HEK293 (cell line): ENCODE results near the gene TEKTIP1.

Experiments used
- CTCF ChIA-PET: fragments of 350-600 bp; formaldehyde crosslinking; extraction: SDS; loops from one replicate; lab custom pipeline; 2021; ENCODE audit warnings: antibody characterized with exemption; lab: Yijun Ruan, JAX
- POLR2A ChIA-PET: fragments of 300-600 bp; formaldehyde crosslinking; extraction: SDS; loops from one replicate; lab custom pipeline; 2020; ENCODE audit warnings: antibody characterized with exemption, inconsistent platforms; lab: Yijun Ruan, JAX
- H3K27ac ChIP-seq: fragments of 200-500 bp; sonication (Bioruptor generic); 2 replicates; pipeline ENCODE4 v1.5.1; 2014; ENCODE audit warnings: low read depth, low read length, control low read depth, inconsistent platforms; ENCODE audit errors: extremely low read depth
- H3K36me3 ChIP-seq, 2 experiments: fragments of 200-500 bp in 1 of 2; sonication (Bioruptor generic) in 1 of 2; 1 replicate in 1 of 2; 2 replicates in 1 of 2; pipeline ENCODE4 v1.5.1; 2014 to 2017; ENCODE audit warnings: inconsistent platforms in 2 of 2, low read length in 2 of 2; ENCODE audit not compliant: control insufficient read depth in 2 of 2, insufficient read depth in 1 of 2
- H3K4me1 ChIP-seq: fragments of 200-500 bp; sonication (Bioruptor generic); 2 replicates; pipeline ENCODE4 v1.5.1; 2014; ENCODE audit warnings: mild to moderate bottlenecking, low read length, inconsistent platforms; ENCODE audit not compliant: control insufficient read depth, insufficient read depth
- H3K4me3 ChIP-seq: 2 replicates; pipeline ENCODE4 v1.5.1; 2011; ENCODE audit warnings: low read depth, mild to moderate bottlenecking, control low read depth, low read length, moderate library complexity
- H3K9me3 ChIP-seq: fragments of 200-500 bp; sonication (Bioruptor generic); 2 replicates; pipeline ENCODE4 v1.5.1; 2014; ENCODE audit warnings: low read depth, low read length, inconsistent platforms; ENCODE audit not compliant: control insufficient read depth, insufficient read depth
- AEBP2 ChIP-seq: fragments of 450-650 bp; formaldehyde crosslinking; IDR thresholded peaks from 2 replicates; pipeline ENCODE4 v1.5.1; 2016; ENCODE audit warnings: missing biosample characterization, missing genetic modification characterization, borderline replicate concordance
- BCL6B ChIP-seq: fragments of 450-650 bp; formaldehyde crosslinking; IDR thresholded peaks from 2 replicates; pipeline ENCODE4 v1.5.1; 2017; ENCODE audit warnings: missing biosample characterization, missing genetic modification characterization
- CTCF ChIP-seq: fragments of 450-650 bp; formaldehyde crosslinking; IDR thresholded peaks from 2 replicates; pipeline ENCODE4 v1.5.1; 2016; ENCODE audit warnings: missing biosample characterization, missing genetic modification characterization
- KLF8 ChIP-seq: fragments of 450-650 bp; formaldehyde crosslinking; IDR thresholded peaks from 2 replicates; pipeline ENCODE4 v1.5.1; 2016; ENCODE audit warnings: missing biosample characterization, missing genetic modification characterization
- KLF9 ChIP-seq: fragments of 450-650 bp; formaldehyde crosslinking; IDR thresholded peaks from 2 replicates; pipeline ENCODE4 v1.5.1; 2016; ENCODE audit warnings: missing biosample characterization, missing genetic modification characterization, low read depth
- MEIS1 ChIP-seq: sonication (generic); formaldehyde crosslinking; IDR thresholded peaks from 2 replicates; pipeline ENCODE4 v1.8.1; 2022; ENCODE audit warnings: missing genetic modification reagents, mild to moderate bottlenecking, borderline replicate concordance
- OSR2 ChIP-seq: fragments of 450-650 bp; formaldehyde crosslinking; IDR thresholded peaks from 2 replicates; pipeline ENCODE4 v1.5.1; 2016; ENCODE audit warnings: missing biosample characterization, missing genetic modification characterization
- PRDM1 ChIP-seq: fragments of 450-650 bp; formaldehyde crosslinking; IDR thresholded peaks from 2 replicates; pipeline ENCODE4; 2016; ENCODE audit warnings: missing biosample characterization, missing genetic modification characterization
- PRDM10 ChIP-seq: fragments of 450-650 bp; formaldehyde crosslinking; IDR thresholded peaks from 2 replicates; pipeline ENCODE4 v1.5.1; 2016; ENCODE audit warnings: missing biosample characterization, missing genetic modification characterization
- REST ChIP-seq: fragments of 450-650 bp; formaldehyde crosslinking; IDR thresholded peaks from 2 replicates; pipeline ENCODE4 v1.5.1; 2016; ENCODE audit warnings: missing biosample characterization, missing genetic modification characterization
- SCRT2 ChIP-seq: fragments of 450-650 bp; formaldehyde crosslinking; IDR thresholded peaks from 2 replicates; pipeline ENCODE4 v1.5.1; 2016; ENCODE audit warnings: missing biosample characterization, missing genetic modification characterization
- SP7 ChIP-seq: fragments of 450-650 bp; formaldehyde crosslinking; IDR thresholded peaks from 2 replicates; pipeline ENCODE4 v1.5.1; 2016; ENCODE audit warnings: missing biosample characterization, missing genetic modification characterization
- ZBTB7A ChIP-seq: fragments of 450-650 bp; formaldehyde crosslinking; IDR thresholded peaks from 2 replicates; pipeline ENCODE4 v1.5.1; 2016; ENCODE audit warnings: low read depth, missing biosample characterization, missing genetic modification characterization
- ZNF2 ChIP-seq: fragments of 450-650 bp; formaldehyde crosslinking; IDR thresholded peaks from 2 replicates; pipeline ENCODE4 v1.5.1; 2016; ENCODE audit warnings: missing biosample characterization, missing genetic modification characterization
- ZNF362 ChIP-seq: fragments of 450-650 bp; formaldehyde crosslinking; IDR thresholded peaks from 2 replicates; pipeline ENCODE4 v1.5.1; 2016; ENCODE audit warnings: missing biosample characterization, missing genetic modification characterization
- ZNF37A ChIP-seq: fragments of 450-650 bp; IDR thresholded peaks from 2 replicates; pipeline ENCODE4 v1.5.1; 2018; ENCODE audit warnings: missing biosample characterization, missing genetic modification characterization
- ZNF391 ChIP-seq: fragments of 450-650 bp; formaldehyde crosslinking; IDR thresholded peaks from 2 replicates; pipeline ENCODE4 v1.5.1; 2016; ENCODE audit warnings: low read depth, missing biosample characterization, missing genetic modification characterization, borderline replicate concordance
- ZNF423 ChIP-seq: fragments of 450-650 bp; formaldehyde crosslinking; IDR thresholded peaks from 2 replicates; pipeline ENCODE4 v1.5.1; 2016; ENCODE audit warnings: missing biosample characterization, missing genetic modification characterization
- ZNF426 ChIP-seq: fragments of 450-650 bp; formaldehyde crosslinking; IDR thresholded peaks from 2 replicates; pipeline ENCODE4 v1.5.1; 2017; ENCODE audit warnings: missing biosample characterization, missing genetic modification characterization, mild to moderate bottlenecking, inconsistent platforms, moderate library complexity
- ZNF449 ChIP-seq: fragments of 450-650 bp; formaldehyde crosslinking; IDR thresholded peaks from 2 replicates; pipeline ENCODE4 v1.5.1; 2017; ENCODE audit warnings: missing biosample characterization, mild to moderate bottlenecking, missing genetic modification characterization, moderate library complexity
- ZNF621 ChIP-seq: fragments of 450-650 bp; formaldehyde crosslinking; IDR thresholded peaks from 2 replicates; pipeline ENCODE4 v1.5.1; 2017; ENCODE audit warnings: missing biosample characterization, missing genetic modification characterization

Gene TEKTIP1

GRCh38 chr19:3556423-3556977 lies 17.5 kb downstream of the TEKTIP1 start (continued):
- no peak for TF ChIP-seq AEBP2
- TF ChIP-seq PRDM10 (tag by site-specific recombination) = 0 out of 2 replicates have a peak, but pooled peaks have one; percentile 10
- no peak for TF ChIP-seq ZNF362 (tag by site-specific recombination)
- TF ChIP-seq ZNF621 (tag by site-specific recombination) = no peak
- TF ChIP-seq OSR2 = no peak
- TF ChIP-seq SP7 = 0 out of 2 replicates have a peak, but pooled peaks have one; percentile 25
- no peak for TF ChIP-seq BCL6B (tag by site-specific recombination)
- TF ChIP-seq ZNF449 (tag by site-specific recombination) = no peak
- no peak for TF ChIP-seq PRDM1
- TF ChIP-seq KLF8 (tag by site-specific recombination) = peak; percentile 4; the same call in 1 of the 2 replicates
- TF ChIP-seq ZNF37A (tag by site-specific recombination) = no peak
- no peak for TF ChIP-seq MEIS1 (CRISPR knock-in tag)

GRCh38 chr19:3556978-3557460 lies 18.0 kb downstream of the TEKTIP1 start:
- H3K4me1 ChIP-seq = 0 out of 2 replicates have a peak, but pooled peaks cover 2% of the 10 kb centered on the region
- no peaks in the 10 kb centered on the region for H3K9me3 ChIP-seq
- H3K36me3 ChIP-seq = no peaks in the 10 kb centered on the region; a peak in 1 of 3 replicates
- ChIA-PET CTCF (interaction anchor here (0.6 to 1.5 kb wide), 6 partner anchors 11 to 583 kb away, joined by 3 to 6 read pairs (median 4); no protein-coding TSS in a partner anchor), POLR2A (interaction anchor here (0.6 to 1.4 kb wide), 6 partner anchors 12 to 20 kb away, joined by 3 to 7 read pairs (median 3); no protein-coding TSS in a partner anchor)
- peak overlapping the region; percentile 42; the same call in 1 of the 2 replicates for H3K27ac ChIP-seq
- H3K4me3 ChIP-seq = peak overlapping the region; percentile 85
- TF ChIP-seq ZBTB7A (tag by site-specific recombination) (0 out of 2 replicates have a peak, but pooled peaks have one; percentile 7), ZNF2 (tag by site-specific recombination) (0 out of 2 replicates have a peak, but pooled peaks have one; percentile 13), REST (tag by site-specific recombination) (peak; percentile 83), SCRT2 (tag by site-specific recombination) (peak; percentile 73), ZNF423 (tag by site-specific recombination) (no peak), ZNF426 (no peak), CTCF (tag by site-specific recombination) (peak; percentile 77), KLF9 (tag by site-specific recombination) (no peak), ZNF391 (tag by site-specific recombination) (no peak)
